OCI-LY7 (cell line): Measurements from ENCODE around the gene APOL3.

Experiments
- CTCF ChIP-seq: fragments of 200-600 bp; sonication (generic); conservative IDR thresholded peaks from 2 replicates; pipeline ENCODE4 v1.5.1; 2014; ENCODE audit warnings: mild to moderate bottlenecking, antibody characterized with exemption, low read length, moderate library complexity, mixed read lengths
- EZH2phosphoT487 ChIP-seq: fragments of 200-600 bp; sonication (generic); IDR thresholded peaks from 2 replicates; pipeline ENCODE4 v1.6.1; 2018; ENCODE audit warnings: low read depth, borderline replicate concordance, mild to moderate bottlenecking, mixed run types, antibody characterized with exemption, low read length, moderate library complexity, mixed read lengths

GRCh38 chr22:36117053-36117554 lies 43.5 kb downstream of the APOL3 start:
- TF ChIP-seq CTCF, result no peak
- no peak for TF ChIP-seq EZH2phosphoT487
